ENCODE results near the gene GABRR2. TPM values are rescaled to one million over a fixed set of nuclear protein-coding genes. Genes with fewer than 3 reads are reported as not detected.

The GABRR2 gene
- total and polyA plus RNA-seq, 2 of the 4 experiments (the other 2 are of a cell fraction), result 0.26 TPM; not detected in 1

GRCh38 chr6:89212472-89212871 lies 102.6 kb downstream of the GABRR2 start:
- no peak overlapping the region for H2BK120ac ChIP-seq (ENCODE audit: low read depth, low read length)
- H2BK5ac ChIP-seq (ENCODE audit: low read depth, low read length, poor library complexity, severe bottlenecking), result no peak overlapping the region
- intact Hi-C loops (cut with micrococcal nuclease), result no loop called here
- no peak overlapping the region for H3K9ac ChIP-seq (ENCODE audit: low read depth, low read length)
- H4K8ac ChIP-seq (ENCODE audit: low read depth in 2 of 2, low read length in 2 of 2), result no peak overlapping the region
- no peak overlapping the region for H2AFZ ChIP-seq (replicated peaks; ENCODE audit: low read length, poor library complexity)
- no peak for DNase-seq
- H2BK15ac ChIP-seq (ENCODE audit: low read depth, low read length), result no peak overlapping the region
- ChIA-PET POLR2A (ENCODE audit: unreplicated experiment) (no interaction called here), CTCF (no interaction called here)
- H3K18ac ChIP-seq (ENCODE audit: low read depth, low read length), result no peak overlapping the region
- dilution Hi-C loops (cut with HindIII; ENCODE audit: low sequenced_read_pairs, unreplicated experiment), result no loop called here
- H3K4ac ChIP-seq (ENCODE audit: low read depth, low read length), result no peak overlapping the region
- no peak overlapping the region for H3K23ac ChIP-seq (ENCODE audit: low read depth, low read length)
- no peak overlapping the region for H2BK20ac ChIP-seq (ENCODE audit: low read depth, low read length)
- no peaks in the 10 kb centered on the region for H3K36me3 ChIP-seq (ENCODE audit: control insufficient read depth, insufficient read depth, low read length)
- no peaks in the 10 kb centered on the region for H3K9me1 ChIP-seq (ENCODE audit: insufficient read depth, low read length)
- no peak overlapping the region for H3K4me2 ChIP-seq (ENCODE audit: low read depth, low read length)
- no peaks in the 10 kb centered on the region for H3K79me1 ChIP-seq (ENCODE audit: low read depth in 1 of 2, low read length in 2 of 2)
- no peak for ATAC-seq (ENCODE audit: low read depth)
- no peak overlapping the region for H4K91ac ChIP-seq (ENCODE audit: insufficient read depth, low read depth, low read length)
- no peaks in the 10 kb centered on the region for H3K9me3 ChIP-seq (ENCODE audit: control insufficient read depth, insufficient read depth, low read length)
- H3K27me3 ChIP-seq (ENCODE audit: control insufficient read depth, insufficient read depth, low read length), result peaks cover 2% of the 10 kb centered on the region; the same call in 1 of the 2 replicates
- H3K4me1 ChIP-seq (ENCODE audit: control insufficient read depth, insufficient read depth, low read length), result no peaks in the 10 kb centered on the region
- H3K27ac ChIP-seq (ENCODE audit: insufficient read depth, low read length), result no peak overlapping the region
- H2AK5ac ChIP-seq (ENCODE audit: low read depth, low read length), result no peak overlapping the region
- H4K5ac ChIP-seq (ENCODE audit: low read depth, low read length), result no peak overlapping the region
- H3K14ac ChIP-seq (replicated peaks; ENCODE audit: low read depth, low read length), result no peak overlapping the region
- no TSS peak for BruUV-seq (replicated peaks)
- no peak overlapping the region for H3K56ac ChIP-seq (ENCODE audit: extremely low read depth, insufficient read depth, low read length)
- TF ChIP-seq SMC3 (IDR thresholded peaks at IDR 0.05; ENCODE audit: low read depth, low read length) (no peak), RCOR1 (IDR thresholded peaks at IDR 0.05; ENCODE audit: insufficient replicate concordance, low read length) (no peak), CHD1 (IDR thresholded peaks at IDR 0.05; ENCODE audit: low read depth, low read length) (no peak), RFX5 (IDR thresholded peaks at IDR 0.05; ENCODE audit: low read depth, low read length) (no peak), MXI1 (IDR thresholded peaks at IDR 0.05; ENCODE audit: borderline replicate concordance, low read depth, low read length) (no peak), MAZ (IDR thresholded peaks at IDR 0.05; ENCODE audit: borderline replicate concordance, low read depth, low read length) (no peak), POLR2A (IDR thresholded peaks at IDR 0.05; ENCODE audit: low read depth, low read length) (no peak)
- TF ChIP-seq, protein P1, sequence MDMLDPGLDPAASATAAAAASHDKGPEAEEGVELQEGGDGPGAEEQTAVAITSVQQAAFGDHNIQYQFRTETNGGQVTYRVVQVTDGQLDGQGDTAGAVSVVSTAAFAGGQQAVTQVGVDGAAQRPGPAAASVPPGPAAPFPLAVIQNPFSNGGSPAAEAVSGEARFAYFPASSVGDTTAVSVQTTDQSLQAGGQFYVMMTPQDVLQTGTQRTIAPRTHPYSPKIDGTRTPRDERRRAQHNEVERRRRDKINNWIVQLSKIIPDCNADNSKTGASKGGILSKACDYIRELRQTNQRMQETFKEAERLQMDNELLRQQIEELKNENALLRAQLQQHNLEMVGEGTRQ (IDR thresholded peaks at IDR 0.05; ENCODE audit: low read depth, low read length), result no peak
- TF ChIP-seq, protein P2, sequence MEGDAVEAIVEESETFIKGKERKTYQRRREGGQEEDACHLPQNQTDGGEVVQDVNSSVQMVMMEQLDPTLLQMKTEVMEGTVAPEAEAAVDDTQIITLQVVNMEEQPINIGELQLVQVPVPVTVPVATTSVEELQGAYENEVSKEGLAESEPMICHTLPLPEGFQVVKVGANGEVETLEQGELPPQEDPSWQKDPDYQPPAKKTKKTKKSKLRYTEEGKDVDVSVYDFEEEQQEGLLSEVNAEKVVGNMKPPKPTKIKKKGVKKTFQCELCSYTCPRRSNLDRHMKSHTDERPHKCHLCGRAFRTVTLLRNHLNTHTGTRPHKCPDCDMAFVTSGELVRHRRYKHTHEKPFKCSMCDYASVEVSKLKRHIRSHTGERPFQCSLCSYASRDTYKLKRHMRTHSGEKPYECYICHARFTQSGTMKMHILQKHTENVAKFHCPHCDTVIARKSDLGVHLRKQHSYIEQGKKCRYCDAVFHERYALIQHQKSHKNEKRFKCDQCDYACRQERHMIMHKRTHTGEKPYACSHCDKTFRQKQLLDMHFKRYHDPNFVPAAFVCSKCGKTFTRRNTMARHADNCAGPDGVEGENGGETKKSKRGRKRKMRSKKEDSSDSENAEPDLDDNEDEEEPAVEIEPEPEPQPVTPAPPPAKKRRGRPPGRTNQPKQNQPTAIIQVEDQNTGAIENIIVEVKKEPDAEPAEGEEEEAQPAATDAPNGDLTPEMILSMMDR (conservative IDR thresholded peaks at IDR 0.05; ENCODE audit: low read depth, low read length), result no peak
- in situ Hi-C loops (cut with MboI; ENCODE audit: low sequenced_read_pairs), result no loop called here
- WGBS, 2 experiments (ENCODE audit: extremely low coverage in 2 of 2, insufficient read length in 1 of 2), result 20% methylated on average over 1 of the region's 5 CpGs; no CpG with 5 or more reads in 1 of the 2 experiments
- H3K4me3 ChIP-seq (ENCODE audit: insufficient read depth, low read depth, low read length), result no peak overlapping the region
- H2AK9ac ChIP-seq (replicated peaks; ENCODE audit: low read depth, low read length, poor library complexity), result no peak overlapping the region
- H4K20me1 ChIP-seq (ENCODE audit: insufficient read depth, low read length), result no peaks in the 10 kb centered on the region

Measured in IMR-90 (cell line).